Stimulated activated effector memory CD8-positive, alpha-beta T cell treated with anti-CD3 and anti-CD28 coated beads, Interleukin-12 subunit alpha, Interleukin-12 subunit beta, amount 100 ng/mL, for 72 hours (primary cell): ENCODE measurements around the gene EPHB2.

ENCODE experiments used
- ATAC-seq: fragments of 150-1000 bp; cut with Tn5 transposase; 2 replicates; pipeline ENCODE4 v1.10.0; 2021
- DNase-seq, 2 donors: peaks; one replicate each; pipeline ENCODE4 v3.0.0; 2021 to 2022; ENCODE audit warnings: low spot score in 2 of 2
- H3K27ac Mint-ChIP-seq: one replicate; pipeline ENCODE4 v1.8.0; 2022; ENCODE audit warnings: mild to moderate bottlenecking, mixed read lengths
- H3K36me3 Mint-ChIP-seq: one replicate; pipeline ENCODE4 v1.8.0; 2022; ENCODE audit warnings: mild to moderate bottlenecking, mixed read lengths
- H3K4me1 Mint-ChIP-seq: one replicate; pipeline ENCODE4 v1.8.0; 2022; ENCODE audit warnings: mixed read lengths
- H3K4me3 Mint-ChIP-seq: one replicate; pipeline ENCODE4 v1.8.0; 2022; ENCODE audit warnings: mild to moderate bottlenecking, mixed read lengths
- H3K9me3 Mint-ChIP-seq: one replicate; pipeline ENCODE4 v1.8.0; 2022; ENCODE audit warnings: mixed read lengths

Gene EPHB2

DNA sequence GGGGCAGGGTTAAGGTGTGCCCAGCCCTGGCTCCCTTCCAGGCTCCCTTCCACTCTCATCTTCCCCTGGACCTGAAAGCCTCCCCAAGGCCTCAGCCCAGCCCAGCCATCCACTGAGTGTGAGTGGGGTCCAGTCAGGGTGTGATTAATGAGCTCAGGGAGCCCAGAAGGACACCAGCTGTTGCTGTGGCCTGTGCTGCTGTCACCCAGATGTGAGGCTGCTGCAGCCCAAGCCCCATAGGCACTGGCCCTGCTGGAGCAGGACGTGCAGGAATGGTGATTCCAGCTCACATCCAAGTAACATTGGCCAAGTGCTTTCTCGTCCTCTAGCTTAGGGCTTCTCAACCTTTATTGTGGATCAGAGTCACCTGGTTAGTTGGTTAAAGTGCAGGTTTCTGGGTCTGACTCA, 77.6 kb downstream of the EPHB2 start:
- no peak for DNase-seq
- no peak for ATAC-seq
- Mint-ChIP-seq H3K36me3 (no peaks in the 10 kb centered on the region), H3K9me3 (no peaks in the 10 kb centered on the region), H3K4me3 (no peak overlapping the region), H3K27ac (no peak overlapping the region), H3K4me1 (no peaks in the 10 kb centered on the region)

DNA sequence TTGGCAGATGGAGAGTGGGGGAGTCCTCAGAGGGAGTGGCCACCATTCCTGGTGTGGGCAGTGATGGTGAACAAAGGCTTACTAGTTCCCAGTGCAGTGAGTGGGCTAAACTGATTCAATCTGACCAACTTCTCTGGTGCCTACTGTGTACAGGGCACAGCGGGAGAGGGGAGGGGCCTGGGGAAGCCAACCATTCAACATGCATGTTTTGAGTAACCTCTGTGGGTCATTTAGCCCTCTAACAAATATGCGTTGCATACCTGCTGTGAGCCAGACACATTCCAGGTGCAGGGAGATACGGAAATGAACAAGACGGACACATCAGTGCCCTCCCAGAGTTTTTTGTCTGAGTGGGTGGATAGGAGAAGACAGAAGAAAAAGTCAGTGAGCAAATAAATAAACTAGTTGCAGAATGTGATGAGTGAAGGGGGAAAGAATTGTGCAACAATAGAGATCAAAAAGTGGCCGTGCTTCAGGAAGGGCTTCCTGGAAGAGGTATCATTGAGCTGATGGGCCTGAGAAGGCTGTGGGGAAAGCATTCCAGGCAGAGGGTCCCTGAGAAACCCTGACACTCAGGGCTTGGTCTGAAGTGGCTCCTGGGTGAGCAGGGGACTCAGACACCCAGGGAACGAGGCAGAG, 78.8 kb downstream of the EPHB2 start:
- no peak for DNase-seq
- no peak for ATAC-seq
- no peaks in the 10 kb centered on the region for H3K36me3 Mint-ChIP-seq
- H3K4me3 Mint-ChIP-seq, result no peak overlapping the region
- H3K4me1 Mint-ChIP-seq, result no peaks in the 10 kb centered on the region
- H3K9me3 Mint-ChIP-seq, result no peaks in the 10 kb centered on the region
- H3K27ac Mint-ChIP-seq, result no peak overlapping the region

DNA sequence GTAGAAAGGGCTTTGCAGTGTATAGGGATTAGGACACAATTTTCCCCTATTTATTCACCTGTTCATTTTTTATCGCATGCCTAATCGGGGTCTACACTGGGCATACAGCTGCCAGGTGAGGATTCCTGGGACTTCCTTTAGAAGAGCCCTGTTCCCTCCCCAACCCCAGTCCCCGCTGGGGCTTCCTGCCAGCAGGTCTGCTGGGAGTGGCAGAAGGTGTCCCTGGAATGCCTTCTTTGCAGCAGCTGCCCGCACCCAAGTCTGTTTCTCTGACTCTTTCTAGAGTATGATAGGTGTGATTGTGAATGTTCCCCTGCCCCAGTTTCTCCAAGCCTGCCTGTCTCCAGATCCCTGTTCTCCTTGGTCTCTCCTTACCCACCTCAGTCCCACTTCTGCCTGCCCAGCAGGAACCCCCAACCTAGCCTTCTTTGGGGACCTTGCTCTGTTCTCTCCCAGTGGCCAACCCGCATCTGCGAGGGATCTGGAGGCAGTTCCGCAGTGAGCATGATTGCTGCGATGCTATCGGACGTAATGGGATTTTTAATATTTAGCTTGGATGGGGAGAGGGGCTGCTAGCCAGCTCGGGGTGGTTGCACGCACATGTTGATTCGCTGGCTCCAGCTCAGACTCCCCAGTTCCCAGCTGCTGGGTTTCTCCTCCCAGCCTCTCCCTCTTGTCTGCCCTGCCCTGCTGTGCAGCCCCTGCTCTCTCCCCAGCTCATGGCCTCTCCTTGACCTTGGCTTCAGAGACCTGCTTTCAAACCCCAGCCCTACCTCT, 79.8 kb downstream of the EPHB2 start:
- H3K4me3 Mint-ChIP-seq, result no peak overlapping the region
- DNase-seq (no peak), ATAC-seq (no peak)
- H3K36me3 Mint-ChIP-seq, result no peaks in the 10 kb centered on the region
- H3K4me1 Mint-ChIP-seq, result no peaks in the 10 kb centered on the region
- no peak overlapping the region for H3K27ac Mint-ChIP-seq
- no peaks in the 10 kb centered on the region for H3K9me3 Mint-ChIP-seq

DNA sequence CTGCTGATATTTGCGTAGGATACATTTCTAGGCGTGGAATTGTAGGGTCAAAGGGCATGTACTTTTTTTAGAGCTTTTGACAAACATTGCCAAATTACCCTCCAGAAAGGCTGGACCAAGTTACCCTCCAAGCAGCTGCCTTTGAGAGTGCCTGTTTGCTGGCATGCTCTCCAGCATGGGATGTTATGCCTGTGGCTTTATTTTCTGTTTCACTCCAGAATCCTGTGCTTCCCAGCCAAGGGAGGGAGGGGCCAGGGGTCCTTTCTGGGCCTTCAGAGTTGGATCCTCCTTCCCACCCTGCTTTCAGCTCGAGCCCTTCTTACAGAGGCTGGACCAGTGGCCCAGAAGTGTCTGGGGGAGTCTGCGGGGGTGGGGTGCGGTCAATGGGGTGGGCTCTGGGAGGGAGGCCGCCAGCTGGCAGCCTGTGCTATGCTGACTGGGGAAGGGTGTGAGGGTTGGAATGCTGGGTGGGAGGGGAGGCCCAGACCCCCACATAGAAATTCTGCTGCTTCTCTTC, 81.2 kb downstream of the EPHB2 start:
- Mint-ChIP-seq H3K36me3 (no peaks in the 10 kb centered on the region), H3K4me1 (no peaks in the 10 kb centered on the region), H3K4me3 (no peak overlapping the region), H3K9me3 (no peaks in the 10 kb centered on the region), H3K27ac (no peak overlapping the region)
- no peak for ATAC-seq
- DNase-seq, result no peak

DNA sequence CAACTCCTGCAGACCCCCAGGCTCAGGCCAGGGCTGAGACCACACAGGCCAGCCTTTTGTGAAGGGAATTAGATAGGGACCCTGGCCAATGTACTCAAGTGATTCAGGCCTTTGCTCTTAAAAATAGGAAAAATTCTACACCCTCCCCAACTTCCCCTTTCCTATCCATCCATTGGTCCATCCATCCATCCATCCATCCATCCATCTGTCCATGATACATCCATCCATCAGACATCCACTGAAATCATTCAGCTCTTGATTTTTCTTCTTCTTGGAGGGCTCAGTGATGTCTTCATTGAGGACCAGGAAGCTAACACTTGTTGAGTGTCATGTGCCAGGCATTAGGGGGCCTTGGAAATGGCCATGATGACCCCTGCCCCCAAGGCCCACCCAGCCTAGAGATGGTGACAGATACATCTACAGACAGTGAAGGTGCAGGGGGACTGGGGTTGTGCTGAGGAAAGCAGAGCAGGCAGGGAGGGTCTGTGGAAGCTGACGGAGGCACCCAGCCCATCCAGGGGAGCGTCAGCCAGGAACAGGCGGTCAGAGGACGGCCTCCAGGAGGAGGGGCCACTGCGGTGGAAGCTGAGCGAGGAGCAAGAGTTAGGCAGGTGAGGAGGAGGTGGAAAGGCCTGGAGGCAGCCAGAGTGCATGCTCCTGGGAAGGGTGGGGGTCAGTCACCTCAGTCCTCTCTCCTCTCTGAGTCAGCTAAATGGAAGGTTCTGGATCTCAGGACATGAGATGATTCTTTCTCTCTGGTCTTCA, 81.9 kb downstream of the EPHB2 start:
- ATAC-seq (no peak), DNase-seq (no peak)
- no peaks in the 10 kb centered on the region for H3K36me3 Mint-ChIP-seq
- H3K9me3 Mint-ChIP-seq, result no peaks in the 10 kb centered on the region
- H3K4me3 Mint-ChIP-seq, result no peak overlapping the region
- H3K27ac Mint-ChIP-seq, result no peak overlapping the region
- no peaks in the 10 kb centered on the region for H3K4me1 Mint-ChIP-seq

DNA sequence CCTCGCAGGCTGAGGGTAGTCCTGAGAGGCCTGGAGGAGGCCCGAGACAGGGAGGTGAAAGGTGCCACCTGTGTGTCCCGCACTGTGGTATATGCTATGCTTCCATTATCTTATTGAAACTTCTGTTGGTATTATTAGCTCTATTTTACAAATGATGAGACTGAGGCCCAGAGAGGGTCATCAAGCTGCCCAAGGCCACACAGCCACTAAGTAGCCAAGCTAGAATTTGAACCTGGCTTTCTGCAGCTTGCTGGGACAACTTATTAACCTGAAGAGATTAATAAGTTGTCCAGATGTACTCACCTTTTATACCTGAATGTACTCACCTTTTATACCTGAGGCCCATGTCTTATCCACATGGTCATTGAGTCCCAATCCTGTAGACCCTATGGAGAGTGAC, 83.0 kb downstream of the EPHB2 start:
- H3K4me3 Mint-ChIP-seq, result no peak overlapping the region
- H3K9me3 Mint-ChIP-seq, result no peaks in the 10 kb centered on the region
- DNase-seq (no peak), ATAC-seq (no peak)
- H3K36me3 Mint-ChIP-seq, result no peaks in the 10 kb centered on the region
- H3K4me1 Mint-ChIP-seq, result no peaks in the 10 kb centered on the region
- no peak overlapping the region for H3K27ac Mint-ChIP-seq

DNA sequence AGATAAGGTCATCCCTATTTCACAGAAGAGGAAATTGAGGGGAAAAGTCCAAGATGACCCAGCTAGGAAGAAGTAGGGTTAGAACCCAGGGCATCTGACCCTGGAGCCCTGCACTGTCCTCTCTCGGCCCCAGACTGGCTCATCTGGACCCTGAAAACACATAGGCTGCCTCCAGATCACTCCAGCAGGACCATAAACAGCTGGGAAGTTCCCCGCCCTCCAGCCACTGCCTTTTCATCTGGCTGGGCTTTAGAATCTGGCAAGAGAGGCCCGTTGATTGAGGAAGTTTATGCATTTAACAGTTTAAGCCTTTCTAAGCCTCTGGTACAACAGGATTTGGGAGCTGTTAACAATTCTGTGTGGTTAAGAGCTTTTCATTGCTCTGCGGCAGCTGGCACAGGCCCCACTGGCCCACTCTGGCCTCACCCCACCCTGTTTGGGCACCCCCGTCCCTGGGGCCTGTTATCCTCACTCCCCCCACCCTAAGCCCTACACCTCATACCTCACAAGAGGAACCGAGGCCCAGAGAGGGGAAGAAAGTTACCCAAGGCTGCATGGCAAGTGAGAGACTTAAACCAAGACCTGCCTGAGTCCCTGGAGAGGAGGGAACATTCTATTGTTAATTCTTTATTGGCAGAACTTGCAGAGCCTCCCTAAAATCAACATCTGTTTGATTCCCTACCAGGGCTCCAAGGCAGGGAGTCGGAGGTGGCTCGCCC, 84.2 kb downstream of the EPHB2 start:
- no peak overlapping the region for H3K4me3 Mint-ChIP-seq
- no peaks in the 10 kb centered on the region for H3K4me1 Mint-ChIP-seq
- H3K27ac Mint-ChIP-seq, result no peak overlapping the region
- no peak for DNase-seq
- no peaks in the 10 kb centered on the region for H3K9me3 Mint-ChIP-seq
- no peaks in the 10 kb centered on the region for H3K36me3 Mint-ChIP-seq
- no peak for ATAC-seq

DNA sequence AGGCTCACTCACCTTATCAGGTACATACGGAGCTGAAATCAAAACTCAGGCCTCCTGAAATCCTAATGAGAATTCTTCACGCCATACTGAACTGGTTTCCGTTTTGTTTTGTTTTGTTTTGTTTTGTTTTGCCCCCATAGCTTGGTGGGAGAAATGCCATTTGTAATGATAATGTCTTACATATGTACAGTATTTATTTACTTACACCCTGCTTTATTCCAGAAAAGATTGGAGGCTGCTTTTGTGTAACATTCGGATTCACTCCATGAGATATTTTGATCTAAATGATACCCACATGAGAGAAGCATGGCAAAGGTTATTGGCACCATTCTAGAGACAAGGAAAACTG, 84.7 kb downstream of the EPHB2 start:
- H3K9me3 Mint-ChIP-seq, result no peaks in the 10 kb centered on the region
- H3K4me3 Mint-ChIP-seq, result no peak overlapping the region
- no peak overlapping the region for H3K27ac Mint-ChIP-seq
- ATAC-seq (no peak), DNase-seq (no peak)
- no peaks in the 10 kb centered on the region for H3K4me1 Mint-ChIP-seq
- H3K36me3 Mint-ChIP-seq, result no peaks in the 10 kb centered on the region

DNA sequence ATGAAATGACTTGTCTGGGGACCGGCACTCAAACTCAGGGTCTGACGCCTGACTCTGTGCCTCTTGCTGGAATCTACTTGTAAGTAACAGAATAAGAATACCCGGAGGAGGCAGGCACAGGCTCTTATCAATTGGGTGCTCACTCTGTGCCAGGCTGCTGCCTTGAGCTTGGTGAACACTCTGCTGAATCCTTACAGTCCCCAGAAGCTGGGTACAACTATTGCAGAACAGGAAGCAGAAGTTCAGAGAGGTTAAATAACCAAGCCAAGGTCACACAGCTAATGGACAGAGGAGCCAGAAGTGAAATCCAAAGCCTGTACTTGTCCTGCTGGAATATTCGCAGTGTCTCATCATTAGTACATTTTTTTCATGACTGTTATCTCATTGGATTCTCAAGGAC, 86.0 kb downstream of the EPHB2 start:
- no peaks in the 10 kb centered on the region for H3K4me1 Mint-ChIP-seq
- DNase-seq, result no peak
- H3K9me3 Mint-ChIP-seq, result no peaks in the 10 kb centered on the region
- no peak for ATAC-seq
- no peak overlapping the region for H3K27ac Mint-ChIP-seq
- H3K36me3 Mint-ChIP-seq, result no peaks in the 10 kb centered on the region
- H3K4me3 Mint-ChIP-seq, result no peak overlapping the region

DNA sequence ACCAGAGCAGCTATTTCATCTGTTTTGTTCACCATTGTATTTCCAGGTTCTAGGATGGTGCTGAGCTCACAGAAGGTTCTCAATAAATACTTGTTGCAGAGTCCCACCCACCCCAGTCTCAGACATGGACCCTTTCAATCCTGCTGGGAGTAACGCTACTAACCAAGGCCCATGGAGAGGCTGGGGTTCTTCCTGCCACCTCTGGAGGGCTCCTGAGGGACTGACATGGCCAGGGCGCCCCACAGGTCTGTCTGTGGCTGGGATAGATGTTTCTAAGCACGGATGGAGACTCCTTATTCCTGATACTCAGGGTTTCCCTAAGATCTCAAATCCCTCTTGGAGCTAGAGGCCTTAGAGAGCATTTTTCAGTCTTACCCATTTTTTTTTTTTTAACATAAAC, 87.4 kb downstream of the EPHB2 start:
- ATAC-seq (no peak), DNase-seq (no peak)
- Mint-ChIP-seq H3K36me3 (no peaks in the 10 kb centered on the region), H3K9me3 (no peaks in the 10 kb centered on the region), H3K27ac (no peak overlapping the region), H3K4me1 (no peaks in the 10 kb centered on the region), H3K4me3 (no peak overlapping the region)

DNA sequence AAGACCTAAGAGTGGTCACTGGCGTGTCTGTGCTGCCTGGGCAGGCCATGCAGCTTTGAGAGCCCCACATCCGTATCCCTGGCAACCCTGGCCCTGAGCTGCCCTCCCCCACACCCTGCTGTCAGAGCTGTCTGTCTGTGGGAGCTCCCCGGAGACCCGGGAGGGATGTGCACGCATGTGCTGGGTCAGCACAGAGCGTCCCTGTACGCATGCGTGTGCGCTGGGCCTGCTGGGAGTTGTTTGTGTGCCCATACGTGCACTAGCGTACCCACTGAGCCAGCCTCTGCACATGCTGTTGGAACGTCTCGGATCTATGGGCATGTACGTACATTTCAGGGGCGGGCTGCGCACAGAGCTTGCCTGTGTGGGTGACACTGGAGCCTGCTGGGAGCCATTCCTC, 89.3 kb downstream of the EPHB2 start:
- no peaks in the 10 kb centered on the region for H3K9me3 Mint-ChIP-seq
- H3K27ac Mint-ChIP-seq, result no peak overlapping the region
- H3K4me3 Mint-ChIP-seq, result no peak overlapping the region
- H3K36me3 Mint-ChIP-seq, result no peaks in the 10 kb centered on the region
- ATAC-seq (no peak), DNase-seq (no peak)
- no peaks in the 10 kb centered on the region for H3K4me1 Mint-ChIP-seq

DNA sequence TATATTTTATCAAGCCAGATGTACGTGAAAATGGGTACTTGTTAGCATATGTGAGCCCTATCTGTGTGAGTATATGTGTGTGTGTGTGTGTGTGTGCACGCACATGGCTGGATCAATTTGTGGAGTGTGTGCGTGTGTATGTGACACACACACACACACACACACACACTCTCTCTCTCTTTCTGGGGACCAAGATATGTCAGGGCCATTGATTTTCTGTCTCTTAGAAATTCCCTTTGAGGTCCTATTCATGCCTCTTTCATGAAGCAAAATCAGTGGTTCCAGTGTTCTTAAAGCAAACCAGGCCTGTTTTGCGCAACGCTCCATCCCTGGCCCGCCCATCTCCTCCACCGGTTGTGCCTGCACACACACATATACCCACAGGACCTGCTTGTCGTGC, 90.0 kb downstream of the EPHB2 start:
- H3K4me3 Mint-ChIP-seq, result no peak overlapping the region
- no peaks in the 10 kb centered on the region for H3K36me3 Mint-ChIP-seq
- DNase-seq, result no peak
- no peaks in the 10 kb centered on the region for H3K4me1 Mint-ChIP-seq
- no peak for ATAC-seq
- H3K27ac Mint-ChIP-seq, result no peak overlapping the region
- no peaks in the 10 kb centered on the region for H3K9me3 Mint-ChIP-seq

DNA sequence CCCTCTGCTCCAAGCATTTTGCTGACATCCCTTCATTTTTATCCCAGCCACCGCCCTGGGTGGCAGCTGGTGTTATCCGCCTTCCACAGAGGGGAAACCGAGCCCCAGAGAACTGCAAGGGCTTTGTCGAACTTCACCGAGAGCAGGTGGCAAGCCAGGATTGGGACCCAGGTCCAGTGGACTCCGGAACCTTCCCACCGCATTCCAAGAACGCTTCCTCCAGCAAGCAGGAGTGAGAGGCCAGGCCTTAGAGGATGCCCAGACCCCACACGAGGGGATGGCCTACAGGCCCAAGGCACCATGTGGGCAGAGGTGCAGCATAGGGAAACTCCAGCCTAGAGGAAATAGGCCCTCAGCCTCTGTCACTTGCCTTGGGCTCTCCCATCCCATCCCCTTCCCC, 90.7 kb downstream of the EPHB2 start:
- DNase-seq (no peak), ATAC-seq (no peak)
- Mint-ChIP-seq H3K36me3 (no peaks in the 10 kb centered on the region), H3K4me3 (no peak overlapping the region), H3K9me3 (no peaks in the 10 kb centered on the region), H3K27ac (no peak overlapping the region), H3K4me1 (no peaks in the 10 kb centered on the region)

DNA sequence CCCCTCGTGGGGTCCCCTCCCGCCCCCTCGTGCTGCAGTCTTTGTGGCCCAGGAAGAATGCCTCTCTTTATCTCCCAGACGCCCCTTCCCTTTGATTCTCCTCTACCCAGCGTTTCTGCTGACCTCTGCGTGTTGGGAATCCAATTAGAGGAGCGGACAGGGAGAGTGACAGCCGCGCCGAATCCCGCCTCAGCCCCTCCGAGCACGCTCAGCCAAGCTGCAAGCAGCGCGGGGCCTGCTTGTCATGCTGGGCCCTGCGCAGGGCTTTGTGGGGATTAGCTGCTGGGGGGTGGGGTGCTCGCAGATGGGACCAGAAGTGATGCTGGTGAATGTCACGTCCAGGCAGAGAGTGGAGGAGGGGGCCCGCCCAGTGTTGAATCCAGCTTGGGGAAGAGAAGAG, 91.1 kb downstream of the EPHB2 start:
- no peak for DNase-seq
- H3K4me3 Mint-ChIP-seq, result no peak overlapping the region
- no peaks in the 10 kb centered on the region for H3K36me3 Mint-ChIP-seq
- no peak for ATAC-seq
- H3K4me1 Mint-ChIP-seq, result no peaks in the 10 kb centered on the region
- no peak overlapping the region for H3K27ac Mint-ChIP-seq
- no peaks in the 10 kb centered on the region for H3K9me3 Mint-ChIP-seq

DNA sequence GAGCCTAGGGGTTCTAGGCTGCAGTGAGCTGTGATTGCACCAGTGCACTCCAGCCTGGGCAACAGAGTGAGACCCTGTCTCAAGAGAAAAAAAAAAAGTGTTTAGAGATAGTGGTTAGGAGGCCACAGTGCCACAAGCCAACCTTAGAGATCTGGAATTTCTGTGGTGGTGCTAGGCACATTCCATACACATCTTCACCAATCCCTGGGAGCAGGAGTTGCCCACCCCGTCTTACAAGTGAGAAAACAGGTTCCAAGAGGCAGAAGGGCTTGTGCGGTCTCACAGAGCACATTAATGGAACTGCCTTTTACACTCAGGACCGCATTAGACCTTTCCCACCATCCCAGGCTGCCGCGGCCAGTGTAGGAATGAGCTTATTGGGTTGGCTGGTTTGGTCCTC, 93.2 kb downstream of the EPHB2 start:
- Mint-ChIP-seq H3K4me1 (no peaks in the 10 kb centered on the region), H3K27ac (no peak overlapping the region)

More for the DNA sequence above, 93.2 kb downstream of the EPHB2 start:
- no peaks in the 10 kb centered on the region for H3K9me3 Mint-ChIP-seq
- H3K36me3 Mint-ChIP-seq, result no peaks in the 10 kb centered on the region
- no peak overlapping the region for H3K4me3 Mint-ChIP-seq
- ATAC-seq (no peak), DNase-seq (no peak)
